Fibroblast of peridontal ligament (primary cell): Measurements from ENCODE around the gene QSOX2.

Source experiments
- DNase-seq: peaks from one replicate; pipeline ENCODE4 v3.0.0-alpha.2; 2010; ENCODE audit errors: extremely low read depth

QSOX2 gene

DNA sequence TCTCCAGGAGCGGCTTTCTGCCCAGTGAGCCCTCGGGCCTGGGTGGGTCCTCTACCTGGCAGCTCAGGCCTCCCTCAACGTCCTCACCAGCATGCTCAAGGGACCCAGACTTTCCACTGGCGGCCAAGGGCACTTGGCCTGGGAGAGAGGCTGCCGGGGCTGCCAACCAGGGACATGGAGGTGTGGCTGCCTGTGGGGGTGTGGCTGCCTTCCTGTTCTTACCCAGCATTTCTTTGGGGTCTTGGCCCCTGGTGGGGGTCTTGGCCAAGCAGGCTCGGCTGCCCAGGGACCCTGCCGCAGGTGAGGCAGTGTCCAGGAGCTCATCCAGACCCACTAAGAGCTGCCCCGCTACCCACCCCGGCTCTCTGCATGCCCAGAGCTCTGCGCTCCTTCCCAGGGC lies 7.2 kb upstream of the QSOX2 start:
- no peak for DNase-seq

GRCh38 chr9:136252281-136252680 lies 6.7 kb upstream of the QSOX2 start:
- DNase-seq = no peak

DNA sequence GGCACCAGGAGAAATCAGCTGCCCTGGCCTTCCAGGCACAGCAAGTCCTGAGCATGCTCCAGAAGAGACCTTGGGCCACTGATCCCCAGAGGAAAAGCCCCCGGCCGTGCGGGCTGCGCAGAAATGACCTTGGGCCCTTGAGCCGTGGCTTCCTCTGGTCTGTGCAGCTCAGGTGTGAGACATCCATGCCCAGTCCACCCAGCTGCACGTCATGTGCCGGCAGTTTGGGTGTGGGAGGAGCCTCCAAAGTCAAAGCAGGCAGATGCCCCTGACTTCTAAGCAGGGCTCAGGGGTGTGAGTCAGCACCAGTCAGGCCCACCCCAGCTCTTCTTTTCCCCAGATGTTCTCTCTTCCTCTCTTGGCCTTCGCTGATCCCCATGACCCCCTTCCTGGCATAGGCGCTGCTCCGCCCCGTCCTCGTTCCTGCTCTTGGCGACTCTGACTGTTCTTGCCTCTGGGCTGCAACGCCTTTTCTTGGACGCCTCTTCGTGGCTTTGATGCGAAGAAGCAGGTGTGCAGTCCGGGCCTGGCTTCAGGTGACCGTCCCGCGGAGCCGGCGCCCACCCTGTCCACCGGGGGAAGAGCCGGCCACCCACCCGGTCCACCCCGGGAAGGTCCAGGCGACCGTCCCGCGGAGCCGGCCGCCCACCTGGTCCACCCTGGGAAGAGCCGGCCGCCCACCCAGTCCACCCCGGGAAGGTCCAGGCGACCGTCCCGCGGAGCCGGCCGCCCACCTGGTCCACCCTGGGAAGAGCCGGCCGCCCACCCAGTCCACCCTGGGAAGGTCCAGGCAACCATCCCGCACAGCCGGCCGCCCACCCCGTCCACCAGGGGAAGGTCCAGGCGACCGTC lies 5.9 kb upstream of the QSOX2 start:
- DNase-seq = no peak

DNA sequence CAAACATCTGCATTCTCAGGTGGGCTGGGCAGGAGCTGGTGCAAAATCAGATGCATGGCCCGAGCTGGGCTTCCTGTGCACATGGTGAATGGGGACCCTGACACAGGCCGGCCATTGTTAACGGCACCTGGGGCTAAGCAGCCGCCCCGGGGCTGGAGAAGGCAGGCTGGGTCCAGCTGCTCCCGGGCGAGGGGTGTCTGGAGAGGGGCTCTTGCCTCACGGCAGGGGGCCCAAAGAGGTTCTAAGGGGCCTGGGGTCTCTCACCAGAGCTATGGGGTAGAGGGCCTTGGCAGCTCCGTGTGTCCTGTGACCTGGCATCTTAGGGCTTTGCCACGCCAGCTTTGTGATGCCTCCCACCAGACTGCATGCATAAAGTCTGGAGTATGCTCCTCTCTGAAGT lies 5.1 kb upstream of the QSOX2 start:
- DNase-seq = no peak

GRCh38 chr9:136249877-136250559 lies 4.4 kb upstream of the QSOX2 start:
- no peak for DNase-seq

DNA sequence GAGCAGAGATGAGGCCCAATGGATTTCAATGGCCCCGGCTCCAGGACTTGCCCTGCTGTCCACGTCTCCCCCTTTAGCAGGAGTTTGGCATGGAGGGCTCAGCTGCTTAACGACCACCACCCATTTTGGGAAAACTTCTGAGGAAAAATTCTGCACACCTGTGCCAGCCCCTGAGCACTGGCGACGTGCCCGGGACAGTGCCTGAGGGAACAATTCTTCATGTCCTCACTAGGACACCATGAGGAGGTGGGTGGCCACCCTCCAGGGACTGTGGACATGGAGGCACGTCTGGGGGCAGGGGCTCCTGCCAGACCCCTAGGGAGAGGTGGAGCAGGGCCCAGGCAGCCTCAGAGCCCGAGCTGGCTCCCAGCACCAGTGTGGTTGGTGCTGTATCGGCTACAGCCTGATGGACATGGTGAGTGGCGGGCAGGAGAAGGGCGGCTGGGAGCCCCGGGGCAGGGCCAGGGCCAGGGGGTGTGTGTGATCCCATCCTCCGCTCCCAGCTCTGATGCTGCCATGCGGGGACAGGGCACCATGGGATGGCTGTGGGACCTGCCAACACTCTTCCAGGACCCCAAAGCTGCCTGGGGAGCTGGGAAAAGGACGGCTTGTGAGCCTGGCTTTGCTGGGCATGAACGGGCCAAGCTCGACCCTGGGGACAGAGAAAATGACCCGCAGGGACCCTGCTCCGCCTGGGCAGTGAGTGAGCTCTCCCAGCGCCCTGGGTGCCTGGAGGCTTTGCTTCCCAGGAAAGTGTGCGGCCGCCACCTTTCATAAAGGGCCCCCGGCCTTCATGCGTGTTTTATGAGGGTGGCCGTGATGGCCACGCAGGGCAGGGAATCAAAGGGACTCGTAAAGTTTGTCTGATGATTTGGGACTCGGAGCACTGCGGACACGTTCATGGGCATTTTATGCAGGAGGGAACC lies 3.6 kb upstream of the QSOX2 start:
- DNase-seq = no peak

GRCh38 chr9:136247947-136248637 lies 2.5 kb upstream of the QSOX2 start:
- no peak for DNase-seq

DNA sequence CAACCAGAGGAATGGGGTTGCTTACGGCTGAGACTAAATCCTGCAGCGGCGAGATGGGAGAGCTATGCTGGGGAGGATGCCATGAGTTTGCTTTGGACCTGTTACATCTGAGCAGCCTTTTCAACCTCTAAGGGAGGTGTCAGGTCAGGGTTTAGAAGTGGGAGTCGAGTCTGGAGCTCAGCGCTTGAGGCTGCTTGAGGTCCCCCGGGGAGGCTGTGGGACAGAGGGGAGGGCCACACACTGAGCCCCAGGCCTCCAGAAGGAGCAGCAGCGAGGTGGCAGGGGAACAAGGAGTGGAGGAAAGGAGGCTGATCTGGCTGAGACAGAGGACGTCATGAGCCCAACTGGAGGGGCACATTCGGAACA lies 1.9 kb upstream of the QSOX2 start:
- DNase-seq = no peak

DNA sequence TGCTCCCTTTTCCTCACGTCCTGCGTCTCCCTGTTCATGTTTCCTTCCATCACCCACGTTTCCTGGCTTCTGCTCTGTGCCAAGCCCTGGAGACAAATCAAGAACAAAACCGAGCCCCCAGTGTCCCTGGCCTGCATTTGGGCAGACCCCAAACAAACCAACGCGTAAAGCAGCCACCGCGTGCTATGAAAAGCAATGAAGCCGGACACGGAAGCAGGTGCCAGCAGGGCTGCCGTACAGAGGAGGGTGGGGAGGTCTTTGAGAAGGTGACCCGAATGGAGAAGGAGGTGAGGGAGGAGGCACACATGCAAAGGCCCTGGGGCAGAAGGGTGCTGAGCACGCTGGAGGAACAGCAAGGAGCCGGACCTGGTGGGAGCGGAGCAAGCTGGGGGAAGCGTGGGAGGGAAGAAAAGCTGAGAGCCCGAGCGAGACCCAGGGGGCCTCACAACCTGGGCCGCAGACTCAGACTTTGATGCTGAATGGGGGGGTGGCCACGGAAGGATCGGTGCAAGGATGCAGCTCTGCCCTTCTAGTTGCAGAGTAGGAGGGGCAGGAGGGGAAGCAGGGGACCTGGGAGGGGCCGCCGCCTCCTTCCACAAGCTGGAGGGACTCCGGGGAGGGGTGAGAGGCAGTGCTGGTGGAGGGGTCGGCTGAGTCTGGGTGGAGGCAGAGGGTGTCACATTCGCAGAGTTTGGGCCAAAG lies 1.4 kb upstream of the QSOX2 start:
- DNase-seq = no peak

- DNase-seq = no peak
Measured at GRCh38 chr9:136244969-136245218, 718 bp downstream of the QSOX2 start.

DNA sequence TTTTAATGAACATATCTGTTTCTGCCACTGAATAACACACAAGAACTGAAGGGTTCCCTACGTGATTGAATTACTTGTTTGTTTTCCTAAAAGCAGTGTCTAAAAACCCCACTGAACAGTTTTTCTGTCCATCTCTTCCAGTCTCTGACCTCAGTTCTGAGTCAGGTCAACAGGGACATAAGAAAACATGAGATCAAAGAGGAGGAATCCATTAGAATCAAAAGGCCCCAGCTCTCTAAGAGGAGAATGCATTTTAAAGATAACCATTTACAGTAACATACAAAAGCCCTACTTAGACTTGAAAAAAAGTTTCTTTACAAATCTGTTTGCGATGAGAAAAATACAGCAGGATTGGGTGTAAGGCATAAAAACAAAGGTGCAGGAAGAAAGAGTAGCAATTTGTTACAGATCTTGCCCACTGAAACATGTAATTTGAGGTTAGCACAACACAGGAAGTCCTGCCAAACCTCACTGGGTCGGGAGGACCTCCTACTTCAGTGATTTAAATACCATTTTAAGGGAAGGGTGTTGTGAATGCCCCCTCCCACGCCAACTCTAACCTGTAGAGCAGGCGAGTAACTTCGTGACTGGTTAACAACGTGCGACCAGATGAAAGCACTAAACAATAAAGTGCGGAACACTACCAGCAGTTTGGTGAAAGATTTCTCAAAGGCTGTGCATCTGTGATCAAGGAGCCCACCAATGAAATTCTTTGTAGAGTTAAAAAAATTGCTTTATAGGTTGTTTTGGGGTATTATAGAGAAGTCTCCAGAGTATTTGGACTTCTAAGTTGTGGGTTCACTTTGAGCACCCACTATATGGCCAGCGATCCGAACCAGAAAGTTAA lies 1.3 kb downstream of the QSOX2 start:
- DNase-seq = peak; percentile 13

GRCh38 chr9:136243631-136244030 lies 2.0 kb downstream of the QSOX2 start:
- no peak for DNase-seq

DNA sequence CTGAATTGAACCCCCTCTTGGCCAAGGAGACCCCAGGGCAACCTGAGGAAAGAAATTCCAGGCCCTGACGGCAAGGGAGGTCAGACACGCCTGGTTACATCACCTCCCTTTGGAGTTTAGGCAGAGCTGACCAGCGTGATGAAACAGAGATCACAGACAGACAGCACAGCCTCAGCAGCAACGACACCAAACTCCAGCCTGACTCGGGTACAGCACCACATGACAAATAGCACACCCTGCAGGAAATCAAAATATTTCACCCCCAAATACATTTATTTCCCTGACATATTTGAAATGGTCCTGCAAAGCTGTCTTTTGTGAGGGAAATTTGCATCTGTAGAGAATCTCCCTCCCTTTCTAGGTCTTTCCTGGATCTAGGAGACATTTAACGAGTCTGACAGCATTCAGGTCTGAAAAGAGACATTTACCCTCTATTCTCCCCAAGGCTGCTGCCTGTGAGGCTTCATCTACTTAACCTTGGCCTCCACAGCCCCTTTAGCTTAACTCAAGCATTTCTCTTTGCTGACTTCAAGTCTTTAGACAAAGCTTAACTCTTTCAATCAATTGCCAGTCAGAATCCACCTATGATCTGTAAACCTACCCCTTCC lies 2.6 kb downstream of the QSOX2 start:
- DNase-seq = no peak

GRCh38 chr9:136242248-136242647 lies 3.4 kb downstream of the QSOX2 start:
- DNase-seq = no peak

DNA sequence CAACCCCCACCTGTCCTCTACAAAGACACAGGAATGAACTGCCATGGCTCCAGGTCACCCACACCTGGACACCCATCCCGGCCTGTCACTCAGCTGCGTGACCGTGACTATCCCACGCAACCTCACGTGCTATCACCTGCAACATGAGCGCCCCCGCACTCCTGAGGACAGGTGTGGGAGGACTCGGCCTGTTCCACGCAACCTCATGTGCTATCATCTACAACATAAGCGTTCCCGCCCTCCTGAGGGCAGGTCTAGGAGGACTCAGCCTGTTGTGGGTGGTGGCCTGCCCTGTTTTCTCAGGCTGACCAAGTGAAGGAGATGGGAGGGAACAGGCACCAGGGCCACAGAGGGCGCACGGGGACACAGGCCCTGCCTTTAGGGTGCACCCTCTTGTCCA lies 4.1 kb downstream of the QSOX2 start:
- DNase-seq = no peak

- DNase-seq = no peak
Measured at GRCh38 chr9:136240941-136241340, 4.7 kb downstream of the QSOX2 start.

GRCh38 chr9:136239983-136240330 lies 5.7 kb downstream of the QSOX2 start:
- no peak for DNase-seq

DNA sequence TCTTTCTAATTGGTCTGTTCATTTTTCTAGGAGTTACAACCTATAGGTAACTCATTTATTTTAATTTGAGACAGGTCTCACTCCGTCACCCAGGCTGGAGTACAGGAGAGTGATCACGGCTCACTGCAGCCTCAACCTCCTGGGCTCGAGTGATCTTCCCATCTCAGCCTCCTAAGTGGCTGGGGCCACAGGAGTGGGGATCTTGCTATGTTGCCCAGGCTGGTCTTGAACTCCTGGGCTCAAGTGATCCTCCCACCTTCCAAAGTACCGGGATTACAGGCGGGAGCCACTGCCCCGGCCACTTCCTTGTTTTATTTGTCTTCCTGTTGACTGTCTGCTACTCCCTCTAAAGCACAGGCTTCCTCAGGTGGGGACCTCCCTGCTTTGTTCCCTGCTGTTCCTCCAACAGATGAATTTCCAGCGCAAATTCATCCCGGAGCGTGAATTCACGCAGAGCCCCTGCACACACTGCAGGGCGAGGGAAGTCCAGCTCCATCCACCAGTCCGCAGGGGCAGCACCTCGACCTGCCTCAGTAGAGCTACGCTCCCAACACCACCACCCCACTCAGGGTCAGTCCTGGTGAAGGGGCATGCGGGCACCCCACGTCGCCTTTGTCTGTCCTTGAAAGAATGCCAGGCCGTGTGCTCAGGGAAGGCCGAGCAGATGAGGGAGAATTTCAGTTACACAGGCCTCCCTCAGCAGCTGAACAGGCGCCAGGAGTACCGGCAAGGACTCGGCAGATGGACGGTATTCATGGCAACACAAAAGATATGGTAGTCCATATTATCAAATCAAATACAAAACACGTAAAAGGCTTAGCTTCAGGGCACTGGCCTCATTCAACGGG lies 6.3 kb downstream of the QSOX2 start:
- no peak for DNase-seq

GRCh38 chr9:136238342-136238732 lies 7.3 kb downstream of the QSOX2 start:
- DNase-seq = no peak
